WI38 (cell line): ENCODE data around the gene IL10RB.
"Not testable (repeated sequence)": the region's sequence is repeated elsewhere in the genome, so short reads cannot be mapped to it uniquely, and the experiment has no call there.

Source experiments
- H3K4me3 ChIP-seq: 2 replicates; pipeline ENCODE4 v1.5.1; 2011; ENCODE audit warnings: low read depth, mild to moderate bottlenecking, control low read depth, low read length
- TF ChIP-seq, protein P1 (sequence below): IDR thresholded peaks from 2 replicates; pipeline ENCODE4 v1.5.1; 2012; ENCODE audit warnings: low read depth, mild to moderate bottlenecking, control low read depth, low read length

IL10RB gene

DNA sequence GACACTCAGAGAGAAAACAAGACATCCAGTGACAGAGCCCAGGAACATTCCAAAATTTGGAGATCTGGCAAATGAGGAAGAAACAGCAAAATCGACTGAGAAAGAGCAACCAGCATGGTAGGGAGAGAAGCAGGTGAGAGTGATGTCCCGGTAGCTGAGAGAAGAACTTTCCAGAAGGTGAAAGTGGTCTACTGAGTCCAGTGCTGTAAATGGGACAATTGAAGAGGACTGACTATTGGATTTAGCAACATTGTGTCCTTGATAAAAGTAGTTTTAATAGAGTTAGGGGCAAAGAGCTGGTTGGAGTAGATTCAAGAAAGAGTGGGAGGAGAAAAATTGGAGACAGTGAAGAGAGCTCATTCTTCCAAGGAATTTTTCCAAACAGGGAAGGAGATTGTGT is 15.0 kb upstream of the IL10RB start:
- no peak overlapping the region for H3K4me3 ChIP-seq
- TF ChIP-seq, protein P1, sequence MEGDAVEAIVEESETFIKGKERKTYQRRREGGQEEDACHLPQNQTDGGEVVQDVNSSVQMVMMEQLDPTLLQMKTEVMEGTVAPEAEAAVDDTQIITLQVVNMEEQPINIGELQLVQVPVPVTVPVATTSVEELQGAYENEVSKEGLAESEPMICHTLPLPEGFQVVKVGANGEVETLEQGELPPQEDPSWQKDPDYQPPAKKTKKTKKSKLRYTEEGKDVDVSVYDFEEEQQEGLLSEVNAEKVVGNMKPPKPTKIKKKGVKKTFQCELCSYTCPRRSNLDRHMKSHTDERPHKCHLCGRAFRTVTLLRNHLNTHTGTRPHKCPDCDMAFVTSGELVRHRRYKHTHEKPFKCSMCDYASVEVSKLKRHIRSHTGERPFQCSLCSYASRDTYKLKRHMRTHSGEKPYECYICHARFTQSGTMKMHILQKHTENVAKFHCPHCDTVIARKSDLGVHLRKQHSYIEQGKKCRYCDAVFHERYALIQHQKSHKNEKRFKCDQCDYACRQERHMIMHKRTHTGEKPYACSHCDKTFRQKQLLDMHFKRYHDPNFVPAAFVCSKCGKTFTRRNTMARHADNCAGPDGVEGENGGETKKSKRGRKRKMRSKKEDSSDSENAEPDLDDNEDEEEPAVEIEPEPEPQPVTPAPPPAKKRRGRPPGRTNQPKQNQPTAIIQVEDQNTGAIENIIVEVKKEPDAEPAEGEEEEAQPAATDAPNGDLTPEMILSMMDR = no peak

DNA sequence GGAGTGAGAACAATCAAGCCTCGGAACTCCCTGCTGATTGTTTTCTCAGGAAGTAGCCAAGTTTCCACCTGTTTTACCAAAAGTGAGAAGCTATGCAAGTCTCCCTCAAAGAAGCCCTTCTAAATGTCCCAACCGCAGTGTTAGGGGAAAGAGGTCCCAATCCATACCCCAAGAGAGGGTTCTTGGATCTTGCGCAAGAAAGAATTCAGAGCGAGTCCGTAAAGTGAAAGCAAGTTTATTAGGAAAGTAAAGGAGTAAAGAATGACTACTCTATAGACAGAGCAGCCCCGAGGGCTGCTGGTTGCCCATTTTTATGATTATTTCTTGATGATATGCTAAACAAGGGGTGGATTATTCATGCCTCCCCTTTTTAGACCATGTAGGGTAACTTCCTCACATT is 12.8 kb upstream of the IL10RB start:
- not testable (repeated sequence) for H3K4me3 ChIP-seq

DNA sequence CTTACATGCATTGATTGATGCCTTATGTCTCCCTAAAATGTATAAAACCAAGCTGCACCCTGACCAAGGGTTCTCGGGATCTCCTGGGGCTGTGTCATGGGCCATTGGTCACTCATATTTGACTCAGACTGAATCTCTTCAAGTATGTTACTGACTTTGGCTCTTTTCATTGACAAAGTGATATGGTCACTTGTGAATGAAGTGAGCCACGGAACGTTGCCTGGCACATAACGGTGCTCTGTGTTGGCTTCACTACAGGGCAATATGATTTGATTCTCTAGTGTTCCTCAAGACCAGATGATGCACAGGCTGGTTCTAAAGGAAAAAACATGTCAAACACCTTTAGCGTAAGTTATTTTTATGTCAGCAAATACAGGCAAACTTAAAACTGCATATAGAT is 11.4 kb upstream of the IL10RB start:
- TF ChIP-seq, protein P1 = no peak

DNA sequence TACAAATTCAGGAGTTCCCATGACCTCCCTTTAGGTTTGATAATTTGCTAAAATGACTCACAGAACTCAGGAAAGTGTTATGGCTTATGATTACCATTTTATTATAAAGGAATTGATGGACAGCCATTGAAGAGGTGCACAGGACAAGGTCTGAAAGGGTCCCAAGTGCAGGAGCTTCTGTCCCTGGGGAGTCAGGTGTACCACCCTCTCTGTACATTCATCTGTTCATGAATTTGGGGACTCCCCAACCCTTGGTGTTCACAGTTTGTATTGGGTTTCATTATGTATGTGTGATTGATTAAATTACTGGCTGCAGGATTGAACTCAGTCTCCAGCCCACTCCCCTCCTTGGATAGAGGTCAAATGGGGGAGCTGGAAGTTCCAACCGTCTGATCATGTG is 10.8 kb upstream of the IL10RB start:
- TF ChIP-seq, protein P1 = no peak
- H3K4me3 ChIP-seq = no peak overlapping the region

More for the DNA sequence above, 11.4 kb upstream of the IL10RB start:
- no peak overlapping the region for H3K4me3 ChIP-seq

DNA sequence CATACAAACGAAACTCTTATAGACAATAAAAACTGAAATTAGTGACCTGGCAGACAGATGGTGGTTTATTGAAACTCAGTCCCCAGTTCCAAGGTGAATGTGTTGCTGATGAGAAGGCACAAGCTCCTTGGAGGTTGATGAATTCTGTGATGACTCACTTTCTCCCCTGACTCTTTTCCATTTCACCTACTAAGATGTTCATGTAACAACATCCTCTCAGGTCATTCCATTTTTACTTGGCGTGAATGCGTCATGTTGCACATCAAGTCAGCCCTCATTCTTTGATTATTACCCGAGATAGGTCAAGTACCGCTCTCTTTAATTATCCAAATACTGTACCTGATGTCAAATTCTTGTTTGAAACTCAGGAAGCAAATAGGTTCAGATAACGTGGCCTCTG is 10.1 kb upstream of the IL10RB start:
- TF ChIP-seq, protein P1 = no peak
- H3K4me3 ChIP-seq = no peak overlapping the region

DNA sequence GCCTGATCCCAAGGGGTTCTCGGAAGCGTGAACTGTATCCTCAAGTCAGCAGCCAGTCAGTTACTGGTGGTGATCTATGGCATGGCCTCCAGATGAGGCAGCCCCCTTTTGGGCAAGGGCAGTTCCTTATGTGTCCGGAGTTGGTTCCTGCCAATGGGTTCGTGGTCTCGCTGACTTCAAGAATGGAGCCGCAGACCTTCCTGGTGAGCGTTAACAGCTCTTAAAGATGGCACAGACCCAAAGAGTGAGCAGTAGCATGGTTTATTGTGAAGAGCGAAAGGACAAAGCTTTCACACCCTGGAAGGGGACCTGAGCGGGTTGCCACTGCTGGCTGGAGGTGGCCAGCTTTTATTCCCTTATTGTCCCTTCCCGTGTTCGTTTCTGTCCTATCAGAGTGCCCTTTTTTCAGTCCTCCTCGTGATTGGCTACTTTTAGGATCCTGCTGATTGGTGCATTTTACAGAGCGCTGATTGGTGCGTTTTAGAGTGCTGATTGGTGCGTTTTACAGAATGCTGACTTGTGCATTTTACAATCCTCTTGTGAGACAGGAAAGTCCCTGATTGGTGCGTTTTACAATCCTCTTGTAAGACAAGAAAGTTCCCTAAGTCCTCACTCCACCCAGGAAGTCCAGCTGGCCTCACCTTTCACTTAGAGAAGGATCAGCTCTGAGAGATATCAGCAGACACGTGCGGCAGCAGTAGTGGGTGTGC is 8.9 kb upstream of the IL10RB start:
- no peak overlapping the region for H3K4me3 ChIP-seq
- TF ChIP-seq, protein P1 = no peak

DNA sequence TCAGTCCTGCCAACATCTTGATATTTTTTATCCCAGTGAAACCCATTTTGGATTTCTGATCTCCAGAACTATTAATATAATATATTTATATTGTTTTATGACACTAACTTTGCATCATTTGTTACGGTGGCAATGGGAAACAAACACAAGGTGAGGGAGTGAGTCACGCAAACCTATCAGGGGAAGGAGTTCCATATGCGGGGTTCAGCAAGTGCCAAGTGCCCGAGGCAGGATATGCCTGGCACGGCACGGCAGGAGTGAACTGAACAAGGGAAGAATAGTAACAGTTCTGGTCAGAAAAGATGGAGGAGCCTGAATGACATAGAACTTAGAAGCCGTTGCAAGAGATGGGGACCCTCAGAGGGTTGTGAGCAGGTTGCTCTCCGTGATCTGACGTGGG is 7.7 kb upstream of the IL10RB start:
- TF ChIP-seq, protein P1 = no peak
- no peak overlapping the region for H3K4me3 ChIP-seq

DNA sequence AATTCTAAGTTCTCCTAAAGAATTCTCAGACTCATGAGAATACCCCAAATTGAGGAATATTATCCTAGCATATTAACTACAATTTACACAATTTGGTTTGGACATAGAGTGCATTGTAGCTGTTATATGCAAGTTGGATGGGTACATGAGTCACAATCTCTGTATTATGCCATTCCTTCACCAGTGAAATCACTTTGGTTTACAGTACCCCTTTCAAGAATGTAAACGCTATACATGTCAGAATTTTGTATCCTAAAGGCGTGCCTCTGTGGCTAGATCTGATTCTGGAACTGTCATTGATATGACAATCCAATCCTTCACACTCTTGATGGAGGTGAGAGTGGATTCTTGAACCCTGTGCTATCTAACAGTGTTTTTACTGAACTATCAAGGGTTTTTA is 6.7 kb upstream of the IL10RB start:
- TF ChIP-seq, protein P1 = no peak
- H3K4me3 ChIP-seq = no peak overlapping the region
